Measurements from ENCODE around the gene SENP8.

The SENP8 gene

DNA sequence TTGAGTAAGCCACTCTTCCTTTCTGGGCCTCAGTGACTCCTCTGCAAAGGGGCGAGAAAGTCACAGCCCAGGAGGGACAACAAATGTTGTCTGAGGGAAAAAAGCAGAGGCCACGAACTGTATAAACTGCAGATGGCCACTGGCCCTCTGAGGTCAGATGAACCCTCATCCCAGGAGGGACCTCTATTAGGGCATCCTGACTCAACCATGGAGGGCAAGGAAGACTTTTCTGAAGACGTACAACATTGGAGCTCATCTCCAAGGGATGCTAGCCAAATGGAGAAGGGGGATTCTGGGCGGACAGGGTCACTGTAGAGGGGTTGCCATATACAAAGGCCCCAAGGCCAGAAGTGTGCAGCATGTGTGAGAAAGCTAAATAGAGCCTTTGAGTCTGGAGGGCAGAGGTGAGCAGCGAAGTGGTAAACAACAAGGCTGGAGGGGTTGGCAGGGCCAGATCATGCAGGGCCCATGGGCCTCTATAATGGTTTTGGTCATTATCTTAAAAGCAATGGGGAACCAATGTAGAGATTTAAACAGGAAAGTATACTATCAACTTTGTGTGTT lies 62.6 kb downstream of the SENP8 start:
- no peak for DNase-seq
- Histone ChIP-seq H3K9me3 (ENCODE audit: insufficient read depth, low read depth, low read length) (no peaks in the 10 kb centered on the region), H2AK5ac (ENCODE audit: low read length) (peak overlapping the region; percentile 63), H3K27ac (ENCODE audit: low read depth, low read length) (peak overlapping the region; percentile 51), H4K8ac (ENCODE audit: low read depth, low read length) (peak overlapping the region; percentile 42), H2BK120ac (ENCODE audit: insufficient read depth, low read length, poor library complexity) (peak overlapping the region; percentile 70), H4K91ac (ENCODE audit: low read depth, low read length) (peak overlapping the region; percentile 92), H3K36me3 (ENCODE audit: control insufficient read depth in 1 of 2, insufficient read depth in 2 of 2, low read length in 2 of 2) (no peaks in the 10 kb centered on the region), H3K4me2 (ENCODE audit: low read length) (no peak overlapping the region), H3K18ac (ENCODE audit: low read length) (peak overlapping the region; percentile 22), H3K4ac (ENCODE audit: low read depth, low read length) (no peak overlapping the region), H4K12ac (ENCODE audit: low read depth, low read length) (no peak overlapping the region), H3K9ac (ENCODE audit: low read length) (no peak overlapping the region), H2BK12ac (ENCODE audit: low read length) (peak overlapping the region; percentile 72), H2BK5ac (ENCODE audit: low read depth, low read length, poor library complexity) (peak overlapping the region; percentile 54), H3K79me1 (ENCODE audit: low read length) (peaks cover 25% of the 10 kb centered on the region), H3K4me1 (ENCODE audit: control insufficient read depth in 1 of 2, insufficient read depth in 2 of 2, low read length in 2 of 2) (peaks cover 42% of the 10 kb centered on the region in 2 experiments), H3K79me2 (ENCODE audit: control insufficient read depth, insufficient read depth, low read length, poor library complexity) (peaks cover 2% of the 10 kb centered on the region), H3K14ac (ENCODE audit: low read length) (peak overlapping the region; percentile 65), H3K4me3 (ENCODE audit: low read depth, low read length) (no peak overlapping the region), H2AFZ (ENCODE audit: insufficient read depth, low read length, poor library complexity) (no peak overlapping the region), H3K23ac (ENCODE audit: low read length) (no peak overlapping the region), H3K27me3 (ENCODE audit: insufficient read depth, low read length) (no peaks in the 10 kb centered on the region)
- no CpG with 5 or more reads among the region's 5 CpGs for WGBS (ENCODE audit: extremely low coverage, insufficient coverage, insufficient read length)

DNA sequence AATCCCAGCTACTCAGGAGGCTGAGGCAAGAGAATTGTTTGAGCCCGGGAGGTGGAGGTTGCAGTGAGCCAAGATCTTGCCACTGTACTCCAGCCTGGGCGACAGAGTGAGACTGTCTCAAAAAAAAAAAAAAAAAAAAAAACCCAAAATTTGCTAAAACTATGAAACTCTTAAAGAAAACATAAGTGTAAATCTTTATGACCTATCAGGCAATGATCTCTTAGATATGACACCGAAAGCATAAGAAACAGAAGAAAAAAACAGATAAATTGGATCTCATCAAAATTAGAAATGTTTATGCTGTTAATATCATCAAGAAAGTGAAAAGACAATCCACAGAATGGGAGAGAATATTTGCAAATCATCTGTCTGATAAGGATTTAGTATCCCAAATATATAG lies 64.0 kb downstream of the SENP8 start:
- Histone ChIP-seq H4K12ac (ENCODE audit: low read depth, low read length) (no peak overlapping the region), H3K27ac (ENCODE audit: low read depth, low read length) (no peak overlapping the region), H2AK5ac (ENCODE audit: low read length) (no peak overlapping the region), H2BK120ac (ENCODE audit: insufficient read depth, low read length, poor library complexity) (no peak overlapping the region), H3K4me3 (ENCODE audit: low read depth, low read length) (no peak overlapping the region), H3K23ac (ENCODE audit: low read length) (no peak overlapping the region), H3K27me3 (ENCODE audit: insufficient read depth, low read length) (no peaks in the 10 kb centered on the region), H2BK12ac (ENCODE audit: low read length) (no peak overlapping the region), H3K4ac (ENCODE audit: low read depth, low read length) (no peak overlapping the region), H3K79me2 (ENCODE audit: control insufficient read depth, insufficient read depth, low read length, poor library complexity) (peaks cover 2% of the 10 kb centered on the region), H3K14ac (ENCODE audit: low read length) (no peak overlapping the region), H3K4me2 (ENCODE audit: low read length) (no peak overlapping the region), H2BK5ac (ENCODE audit: low read depth, low read length, poor library complexity) (no peak overlapping the region), H2AFZ (ENCODE audit: insufficient read depth, low read length, poor library complexity) (no peak overlapping the region), H3K18ac (ENCODE audit: low read length) (no peak overlapping the region), H3K36me3 (ENCODE audit: control insufficient read depth in 1 of 2, insufficient read depth in 2 of 2, low read length in 2 of 2) (no peaks in the 10 kb centered on the region), H3K79me1 (ENCODE audit: low read length) (peaks cover 25% of the 10 kb centered on the region), H4K8ac (ENCODE audit: low read depth, low read length) (no peak overlapping the region), H3K9me3 (ENCODE audit: insufficient read depth, low read depth, low read length) (no peaks in the 10 kb centered on the region), H3K9ac (ENCODE audit: low read length) (no peak overlapping the region), H4K91ac (ENCODE audit: low read depth, low read length) (no peak overlapping the region), H3K4me1 (ENCODE audit: control insufficient read depth in 1 of 2, insufficient read depth in 2 of 2, low read length in 2 of 2) (peaks cover 42% of the 10 kb centered on the region in 2 experiments)
- no peak for DNase-seq
- no CpG with 5 or more reads among the region's 3 CpGs for WGBS (ENCODE audit: extremely low coverage, insufficient coverage, insufficient read length)

DNA sequence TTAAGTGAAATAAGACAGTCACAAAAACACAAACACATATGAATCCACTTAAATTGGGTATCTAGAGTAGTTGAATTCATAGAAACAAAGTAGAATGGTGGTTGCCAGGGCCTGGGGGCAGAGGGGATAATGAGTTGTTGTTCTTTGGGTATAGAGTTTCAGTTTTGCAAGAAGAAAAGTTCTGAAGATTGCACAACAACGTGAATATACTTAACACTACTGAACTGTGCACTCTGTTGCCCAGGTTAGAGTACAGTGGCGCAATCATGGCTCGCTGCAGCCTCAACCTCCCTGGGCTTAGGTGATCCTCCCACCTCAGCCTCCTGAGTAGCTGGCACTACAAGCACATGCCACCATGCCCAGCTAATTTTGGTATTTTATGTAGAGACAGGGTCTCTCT lies 64.5 kb downstream of the SENP8 start:
- Histone ChIP-seq H3K9me3 (ENCODE audit: insufficient read depth, low read depth, low read length) (no peaks in the 10 kb centered on the region), H4K8ac (ENCODE audit: low read depth, low read length) (no peak overlapping the region), H4K91ac (ENCODE audit: low read depth, low read length) (no peak overlapping the region), H3K4ac (ENCODE audit: low read depth, low read length) (no peak overlapping the region), H3K4me1 (ENCODE audit: control insufficient read depth in 1 of 2, insufficient read depth in 2 of 2, low read length in 2 of 2) (peaks cover 40 to 42% of the 10 kb centered on the region in 2 experiments), H3K27ac (ENCODE audit: low read depth, low read length) (no peak overlapping the region), H3K79me2 (ENCODE audit: control insufficient read depth, insufficient read depth, low read length, poor library complexity) (peaks cover 2% of the 10 kb centered on the region), H3K4me2 (ENCODE audit: low read length) (no peak overlapping the region), H2BK120ac (ENCODE audit: insufficient read depth, low read length, poor library complexity) (peak overlapping the region; percentile 15), H2BK5ac (ENCODE audit: low read depth, low read length, poor library complexity) (no peak overlapping the region), H2AFZ (ENCODE audit: insufficient read depth, low read length, poor library complexity) (no peak overlapping the region), H2BK12ac (ENCODE audit: low read length) (no peak overlapping the region), H3K23ac (ENCODE audit: low read length) (no peak overlapping the region), H3K18ac (ENCODE audit: low read length) (peak overlapping the region; percentile 56), H3K36me3 (ENCODE audit: control insufficient read depth in 1 of 2, insufficient read depth in 2 of 2, low read length in 2 of 2) (no peaks in the 10 kb centered on the region), H2AK5ac (ENCODE audit: low read length) (no peak overlapping the region), H3K4me3 (ENCODE audit: low read depth, low read length) (no peak overlapping the region), H3K79me1 (ENCODE audit: low read length) (peaks cover 25% of the 10 kb centered on the region), H3K14ac (ENCODE audit: low read length) (peak overlapping the region; percentile 60), H3K27me3 (ENCODE audit: insufficient read depth, low read length) (no peaks in the 10 kb centered on the region), H4K12ac (ENCODE audit: low read depth, low read length) (no peak overlapping the region), H3K9ac (ENCODE audit: low read length) (no peak overlapping the region)
- no CpG with 5 or more reads among the region's 3 CpGs for WGBS (ENCODE audit: extremely low coverage, insufficient coverage, insufficient read length)
- peak; percentile 86 to 93 for DNase-seq

DNA sequence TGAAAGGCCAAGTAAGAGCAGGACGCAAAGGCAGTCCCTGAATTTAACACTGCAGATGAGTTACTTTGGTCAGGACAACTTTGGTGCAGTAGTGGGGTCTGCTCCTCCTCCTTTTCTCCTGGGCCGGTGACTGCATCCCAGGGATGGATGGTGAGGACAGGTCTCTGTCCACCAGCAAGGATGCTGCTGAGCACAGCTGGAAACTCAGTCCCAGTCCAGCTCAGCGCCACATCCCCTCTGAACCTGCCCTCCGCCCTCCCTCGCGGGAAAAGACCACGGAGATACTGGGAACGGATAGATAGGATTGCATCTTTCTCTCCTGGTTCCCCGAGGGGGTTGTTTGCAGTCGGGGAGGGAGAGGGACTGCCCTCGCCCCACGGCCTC lies 65.6 kb downstream of the SENP8 start:
- no peak overlapping the region for H2AK5ac ChIP-seq (ENCODE audit: low read length)
- peak overlapping the region; percentile 5 for H3K4ac ChIP-seq (ENCODE audit: low read depth, low read length)
- H3K27ac ChIP-seq (ENCODE audit: low read depth, low read length): peak overlapping the region; percentile 34
- no peak overlapping the region for H3K9ac ChIP-seq (ENCODE audit: low read length)
- no peaks in the 10 kb centered on the region for H3K36me3 ChIP-seq (ENCODE audit: control insufficient read depth in 1 of 2, insufficient read depth in 2 of 2, low read length in 2 of 2)
- peak overlapping the region; percentile 28 for H4K91ac ChIP-seq (ENCODE audit: low read depth, low read length)
- H2AFZ ChIP-seq (ENCODE audit: insufficient read depth, low read length, poor library complexity): no peak overlapping the region
- H3K4me2 ChIP-seq (ENCODE audit: low read length): peak overlapping the region; percentile 68
- H3K18ac ChIP-seq (ENCODE audit: low read length): no peak overlapping the region
- H3K79me2 ChIP-seq (ENCODE audit: control insufficient read depth, insufficient read depth, low read length, poor library complexity): peaks cover 2% of the 10 kb centered on the region
- H2BK5ac ChIP-seq (ENCODE audit: low read depth, low read length, poor library complexity): peak overlapping the region; percentile 7
- H4K8ac ChIP-seq (ENCODE audit: low read depth, low read length): no peak overlapping the region
- peak overlapping the region; percentile 4 for H2BK120ac ChIP-seq (ENCODE audit: insufficient read depth, low read length, poor library complexity)
- H3K4me1 ChIP-seq (ENCODE audit: control insufficient read depth in 1 of 2, insufficient read depth in 2 of 2, low read length in 2 of 2): peaks cover 33 to 36% of the 10 kb centered on the region in 2 experiments
- no peak overlapping the region for H3K23ac ChIP-seq (ENCODE audit: low read length)
- H3K27me3 ChIP-seq (ENCODE audit: insufficient read depth, low read length): no peaks in the 10 kb centered on the region
- DNase-seq: no peak
- H3K14ac ChIP-seq (ENCODE audit: low read length): peak overlapping the region; percentile 4
- peaks cover 25% of the 10 kb centered on the region for H3K79me1 ChIP-seq (ENCODE audit: low read length)
- H3K4me3 ChIP-seq (ENCODE audit: low read depth, low read length): no peak overlapping the region
- no peak overlapping the region for H4K12ac ChIP-seq (ENCODE audit: low read depth, low read length)
- no peaks in the 10 kb centered on the region for H3K9me3 ChIP-seq (ENCODE audit: insufficient read depth, low read depth, low read length)
- WGBS (ENCODE audit: extremely low coverage, insufficient coverage, insufficient read length): no CpG with 5 or more reads among the region's 12 CpGs
- no peak overlapping the region for H2BK12ac ChIP-seq (ENCODE audit: low read length)
